K562 (cell line): Measurements from ENCODE around the gene GLIPR1. TPM values are rescaled to one million over a fixed set of nuclear protein-coding genes. Genes with fewer than 3 reads are reported as not detected.

ENCODE experiments used
- ATAC-seq: fragments of 200-7000 bp; cut with Tn5 transposase; 3 replicates; pipeline ENCODE4 v1.9.1; 2020; ENCODE audit warnings: moderate library complexity
- BruUV-seq: library from RNA; stranded (reverse); fragments of 400-500 nt; replicated peaks from 2 replicates; lab custom pipeline; 2021; lab: Mats Ljungman, UMichigan
- CTCF ChIA-PET: fragments of 300-600 bp; formaldehyde crosslinking; extraction: SDS; loops from one replicate; lab custom pipeline; 2021; ENCODE audit warnings: low intra/inter-chr PET ratio; lab: Yijun Ruan, JAX
- POLR2A ChIA-PET: fragments of 300-600, 350-650 bp; sonication (Branson Sonifier 250); formaldehyde crosslinking; extraction: SDS; loops from one replicate; lab custom pipeline; 2021; ENCODE audit warnings: antibody characterized with exemption, inconsistent platforms; lab: Yijun Ruan, JAX
- DNase-seq, 4 experiments: peaks; one replicate each; pipeline versions ENCODE4 v3.0.0 to v3.0.0-alpha.2; 2011 to 2018; ENCODE audit warnings: low spot score in 3 of 4, mixed read lengths in 3 of 4; ENCODE audit errors: extremely low read depth in 1 of 4
- FAIRE-seq: peaks from 2 replicates; lab custom pipeline; 2011; peaks lifted over from hg19 to GRCh38; lab: Jason Lieb, UNC
- H2AFZ ChIP-seq: 2 replicates; pipeline ENCODE4 v1.6.0; 2011; ENCODE audit warnings: low read depth, low read length, control low read depth, inconsistent platforms
- H3K27ac ChIP-seq: fragments of 200-600 bp; 3 replicates; pipeline ENCODE4 v1.8.0; 2011; ENCODE audit warnings: low read depth, mild to moderate bottlenecking, control low read depth, inconsistent platforms, low read length, moderate library complexity, mixed read lengths; ENCODE audit errors: extremely low read depth
- H3K27me3 ChIP-seq, 2 experiments: fragments of 300-600 bp in 1 of 2; 2 replicates in 1 of 2; 3 replicates in 1 of 2; pipeline versions ENCODE4 v1.6.0 to v1.8.0; 2011; ENCODE audit warnings: inconsistent platforms in 2 of 2, low read length in 2 of 2, mild to moderate bottlenecking in 1 of 2, mixed read lengths in 1 of 2, moderate library complexity in 1 of 2; ENCODE audit not compliant: control insufficient read depth in 2 of 2, insufficient read depth in 2 of 2
- H3K36me3 ChIP-seq: fragments of 300-600 bp; 3 replicates; pipeline ENCODE4 v1.8.0; 2011; ENCODE audit warnings: mild to moderate bottlenecking, low read length, inconsistent platforms; ENCODE audit not compliant: control insufficient read depth, insufficient read depth
- H3K4me1 ChIP-seq, 2 experiments: fragments of 200-600 bp in 1 of 2; replicated peaks in 1 of 2; 2 replicates in 1 of 2; 3 replicates in 1 of 2; pipeline versions ENCODE4 v1.5.1 to v1.8.0; 2011; ENCODE audit warnings: inconsistent platforms in 2 of 2, low read length in 2 of 2, mild to moderate bottlenecking in 1 of 2, mixed read lengths in 1 of 2, moderate library complexity in 1 of 2; ENCODE audit not compliant: control insufficient read depth in 2 of 2, insufficient read depth in 2 of 2
- H3K4me2 ChIP-seq: 2 replicates; pipeline ENCODE4 v1.6.1; 2011; ENCODE audit warnings: low read length, control low read depth, inconsistent platforms, mixed read lengths; ENCODE audit not compliant: insufficient read depth
- H3K4me3 ChIP-seq: fragments of 200-600 bp; sonication (generic), shearing (Covaris generic); 2 replicates; pipeline ENCODE4 v1.5.1; 2016; ENCODE audit warnings: control low read depth, inconsistent platforms
- H3K79me2 ChIP-seq: fragments of 200-600 bp; 3 replicates; pipeline ENCODE4 v1.8.0; 2011; ENCODE audit warnings: low read length, inconsistent platforms; ENCODE audit not compliant: control insufficient read depth, insufficient read depth
- H3K9ac ChIP-seq, 2 experiments: 2 replicates each; pipeline versions ENCODE4 v1.6.0 to v1.6.1; 2011; ENCODE audit warnings: low read depth in 2 of 2, low read length in 2 of 2, control low read depth in 1 of 2, inconsistent platforms in 1 of 2, mild to moderate bottlenecking in 1 of 2, mixed read lengths in 1 of 2; ENCODE audit not compliant: insufficient read depth in 1 of 2
- H3K9me1 ChIP-seq: one replicate; pipeline ENCODE4 v1.6.0; 2011; ENCODE audit warnings: inconsistent platforms, mild to moderate bottlenecking, low read length, moderate library complexity; ENCODE audit not compliant: control insufficient read depth, insufficient read depth
- H3K9me3 ChIP-seq: replicated peaks from 2 replicates; pipeline ENCODE4 v1.5.1; 2011; ENCODE audit warnings: low read depth, low read length, inconsistent platforms; ENCODE audit not compliant: control insufficient read depth, insufficient read depth
- H4K20me1 ChIP-seq: replicated peaks from 2 replicates; pipeline ENCODE4 v1.6.1; 2011; ENCODE audit warnings: low read length, inconsistent platforms, mixed read lengths; ENCODE audit not compliant: control insufficient read depth, insufficient read depth
- COPS2 ChIP-seq: fragments of 450-650 bp; conservative IDR thresholded peaks from 2 replicates; pipeline ENCODE4 v1.6.1; 2016; ENCODE audit warnings: mild to moderate bottlenecking, moderate library complexity
- E2F1 ChIP-seq: sonication (generic); formaldehyde crosslinking; IDR thresholded peaks from 2 replicates; pipeline ENCODE4 v1.8.1; 2023; ENCODE audit warnings: mild to moderate bottlenecking, missing genetic modification reagents, moderate library complexity
- ETS2 ChIP-seq: IDR thresholded peaks from 2 replicates; pipeline ENCODE4 v1.6.1; 2016; ENCODE audit warnings: borderline replicate concordance, missing genetic modification characterization, mild to moderate bottlenecking, moderate library complexity, missing compliant biosample characterization; ENCODE audit not compliant: poor library complexity, severe bottlenecking
- ETV1 ChIP-seq: fragments of 450-650 bp; conservative IDR thresholded peaks from 2 replicates; pipeline ENCODE4 v1.6.1; 2016; ENCODE audit warnings: missing genetic modification characterization, control low read depth, low read depth, missing compliant biosample characterization
- FOXK1 ChIP-seq: sonication (generic); formaldehyde crosslinking; IDR thresholded peaks from 2 replicates; pipeline ENCODE4 v1.8.0; 2022; ENCODE audit warnings: missing genetic modification reagents, mild to moderate bottlenecking, borderline replicate concordance
- ID3 ChIP-seq, 2 experiments: fragments of 250-450 bp in 1 of 2; fragments of 450-650 bp in 1 of 2; sonication (Bioruptor Pico) in 1 of 2; IDR thresholded peaks; 2 replicates each; pipeline versions ENCODE4 v1.6.1 to v1.8.0; 2016 to 2021; ENCODE audit warnings: mild to moderate bottlenecking in 2 of 2, moderate library complexity in 2 of 2, missing compliant biosample characterization in 1 of 2, missing genetic modification characterization in 1 of 2
- MAFG ChIP-seq: fragments of 450-650 bp; conservative IDR thresholded peaks from 2 replicates; pipeline ENCODE4 v1.6.1; 2016; ENCODE audit warnings: missing genetic modification characterization, missing compliant biosample characterization
- MEIS2 ChIP-seq: fragments of 450-650 bp; IDR thresholded peaks from 2 replicates; pipeline ENCODE4 v1.6.1; 2014; ENCODE audit warnings: mild to moderate bottlenecking; ENCODE audit not compliant: partially characterized antibody
- POLR2AphosphoS2 ChIP-seq: IDR thresholded peaks from 2 replicates; pipeline ENCODE4 v1.6.1; 2012; ENCODE audit warnings: low read length, improper control_type of control experiment
- PTBP1 ChIP-seq: fragments of 200-400 bp; formaldehyde crosslinking; IDR thresholded peaks from 2 replicates; pipeline ENCODE4 v1.6.1; 2017; ENCODE audit warnings: low read depth, low read length
- RBM15 ChIP-seq: fragments of 200-400 bp; formaldehyde crosslinking; IDR thresholded peaks from 2 replicates; pipeline ENCODE4 v1.6.1; 2018; ENCODE audit warnings: mild to moderate bottlenecking, low read length, moderate library complexity; ENCODE audit not compliant: insufficient read depth
- RBM39 ChIP-seq: fragments of 200-400 bp; formaldehyde crosslinking; optimal IDR thresholded peaks from 2 replicates; pipeline ENCODE3; 2018; ENCODE audit warnings: low read depth, low read length
- SAFB ChIP-seq: fragments of 200-400 bp; formaldehyde crosslinking; IDR thresholded peaks from 2 replicates; pipeline ENCODE4 v1.6.1; 2017; ENCODE audit warnings: low read depth, low read length, borderline replicate concordance
- TCF3 ChIP-seq: sonication (generic); formaldehyde crosslinking; IDR thresholded peaks from 2 replicates; pipeline ENCODE4 v1.4.0; 2020; ENCODE audit warnings: mild to moderate bottlenecking, missing genetic modification reagents
- TCF7 ChIP-seq: sonication (generic); IDR thresholded peaks from 2 replicates; pipeline ENCODE4 v1.6.1; 2016; ENCODE audit warnings: antibody characterized with exemption, borderline replicate concordance
- ZBED1 ChIP-seq: IDR thresholded peaks from 2 replicates; pipeline ENCODE4 v1.6.1; 2014
- ZFPM2 ChIP-seq: fragments of 250-450 bp; sonication (Bioruptor Pico); IDR thresholded peaks from 2 replicates; pipeline ENCODE4 v1.5.1; 2022; ENCODE audit warnings: mild to moderate bottlenecking
- ZNF347 ChIP-seq: fragments of 450-650 bp; formaldehyde crosslinking; IDR thresholded peaks from 2 replicates; pipeline ENCODE4 v1.4.0; 2020; ENCODE audit warnings: low read depth, mild to moderate bottlenecking, moderate library complexity
- ZNF511 ChIP-seq: sonication (generic); formaldehyde crosslinking; IDR thresholded peaks from 2 replicates; pipeline ENCODE4 v1.8.0; 2022; ENCODE audit warnings: mild to moderate bottlenecking, missing genetic modification reagents
- ZNF76 ChIP-seq: fragments of 250-450 bp; sonication (Bioruptor Pico); IDR thresholded peaks from 2 replicates; pipeline ENCODE4 v1.4.0; 2020; ENCODE audit warnings: mild to moderate bottlenecking, moderate library complexity, borderline replicate concordance
- WGBS: fragments of 100-300 bp; shearing (Covaris generic); methylation state at CpG from one replicate; pipeline ENCODE4 v1.1.6; 2016; ENCODE audit warnings: low coverage, mixed read lengths; ENCODE audit not compliant: insufficient coverage; ENCODE audit errors: missing lambda C conversion rate; 5-methylcytosine and 5-hydroxymethylcytosine counted together
- in situ Hi-C: fragments of 300-500 bp; cut with MboI; formaldehyde crosslinking; loops from 4 replicates; pipeline ENCODE4 v1.15.0; 2018; ENCODE audit warnings: inconsistent platforms, mixed read lengths
- intact Hi-C: fragments of 100-400 bp; cut with micrococcal nuclease; formaldehyde crosslinking; loops from 2 replicates; pipeline ENCODE4 v1.14.2; 2022
- polyA plus RNA-seq, 8 experiments: library from polyadenylated mRNA; depleted of rRNA in 4 of 8; stranded (reverse) in 5 of 8; unstranded in 3 of 8; fragments of >200 nt; fragmentation: Nextera tagmentation in 2 of 8; fragmentation: Illumina TruSeq in 1 of 8; extraction: Ambion mirVana in 2 of 8; extraction: Trizol in 1 of 8; gene quantifications; 2 replicates each; pipeline versions ENCODE4 v1.2.1 to v1.2.3, GENCODE V29; 2011 to 2014; ENCODE audit warnings: inconsistent platforms in 1 of 8, missing spikeins in 1 of 8
- total RNA-seq, 7 experiments: library from RNA; depleted of rRNA in 6 of 7; stranded (reverse); fragments of >200 nt in 6 of 7; fragmentation: Illumina TruSeq in 2 of 7; extraction: Trizol in 2 of 7; gene quantifications; 2 replicates each; pipeline versions ENCODE4 v1.2.1 to v1.2.3, GENCODE V29; 2011 to 2021; ENCODE audit warnings: low replicate concordance in 1 of 7

The GLIPR1 gene
- total and polyA plus RNA-seq, 9 of the 15 experiments (the other 6 are each of a cell fraction or from before 2014, with no cell fraction given): 0.26 to 2.1 (median 1.2) TPM

GRCh38 chr12:75439048-75439447 is 41.5 kb upstream of the GLIPR1 start:
- CTCF ChIA-PET: no interaction called here
- no peaks in the 10 kb centered on the region for H3K9me3 ChIP-seq
- no TSS peak for BruUV-seq

GRCh38 chr12:75439930-75440329 is 40.6 kb upstream of the GLIPR1 start:
- ChIA-PET POLR2A (no interaction called here), CTCF (no interaction called here)
- FAIRE-seq: no peak
- Histone ChIP-seq H3K27ac (no peak overlapping the region), H4K20me1 (no peaks in the 10 kb centered on the region), H3K4me1 (no peaks in the 10 kb centered on the region), H3K36me3 (no peaks in the 10 kb centered on the region), H3K9ac (no peak overlapping the region), H3K27me3 (no peaks in the 10 kb centered on the region), H3K9me3 (no peaks in the 10 kb centered on the region), H3K79me2 (no peaks in the 10 kb centered on the region), H3K4me2 (no peak overlapping the region), H2AFZ (no peak overlapping the region), H3K4me3 (no peak overlapping the region), H3K9me1 (no peaks in the 10 kb centered on the region)
- DNase-seq: no peak
- BruUV-seq: no TSS peak
- intact Hi-C loops (no loop called here), in situ Hi-C loops (no loop called here)
- no peak for ATAC-seq
- TF ChIP-seq MAFG (tag) (no peak), TCF3 (CRISPR knock-in tag) (no peak), ZNF347 (CRISPR knock-in tag) (no peak), MEIS2 (no peak), ZBED1 (no peak), COPS2 (no peak), TCF7 (no peak), FOXK1 (no peak), E2F1 (no peak), ID3 (CRISPR knock-in tag; IDR thresholded peaks at IDR 0.05) (no peak), ID3 (tag; IDR thresholded peaks at IDR 0.05) (no peak), ZNF511 (CRISPR knock-in tag) (no peak), ZNF76 (CRISPR knock-in tag) (no peak), RBM39 (no peak)

More at GRCh38 chr12:75439048-75439447, 41.5 kb upstream of the GLIPR1 start:
- intact Hi-C loops: no loop called here
- POLR2A ChIA-PET: no interaction called here
- Histone ChIP-seq H3K79me2 (no peaks in the 10 kb centered on the region), H3K9me1 (no peaks in the 10 kb centered on the region), H3K27ac (no peak overlapping the region), H3K4me1 (no peaks in the 10 kb centered on the region), H3K36me3 (no peaks in the 10 kb centered on the region), H2AFZ (no peak overlapping the region), H4K20me1 (no peaks in the 10 kb centered on the region), H3K27me3 (no peaks in the 10 kb centered on the region), H3K9ac (no peak overlapping the region), H3K4me2 (no peak overlapping the region), H3K4me3 (no peak overlapping the region)
- DNase-seq (no peak), FAIRE-seq (no peak), ATAC-seq (no peak)
- WGBS: 0% methylated on average over 2 of the region's 2 CpGs
- in situ Hi-C loops: no loop called here
- TF ChIP-seq ETS2 (tag) (no peak), PTBP1 (no peak), ETV1 (tag) (no peak), POLR2AphosphoS2 (no peak), ZFPM2 (no peak), RBM15 (no peak), SAFB (no peak), TCF3 (CRISPR knock-in tag) (no peak)
